ENCODE data around the gene SORL1-AS1.

SORL1-AS1 gene

DNA sequence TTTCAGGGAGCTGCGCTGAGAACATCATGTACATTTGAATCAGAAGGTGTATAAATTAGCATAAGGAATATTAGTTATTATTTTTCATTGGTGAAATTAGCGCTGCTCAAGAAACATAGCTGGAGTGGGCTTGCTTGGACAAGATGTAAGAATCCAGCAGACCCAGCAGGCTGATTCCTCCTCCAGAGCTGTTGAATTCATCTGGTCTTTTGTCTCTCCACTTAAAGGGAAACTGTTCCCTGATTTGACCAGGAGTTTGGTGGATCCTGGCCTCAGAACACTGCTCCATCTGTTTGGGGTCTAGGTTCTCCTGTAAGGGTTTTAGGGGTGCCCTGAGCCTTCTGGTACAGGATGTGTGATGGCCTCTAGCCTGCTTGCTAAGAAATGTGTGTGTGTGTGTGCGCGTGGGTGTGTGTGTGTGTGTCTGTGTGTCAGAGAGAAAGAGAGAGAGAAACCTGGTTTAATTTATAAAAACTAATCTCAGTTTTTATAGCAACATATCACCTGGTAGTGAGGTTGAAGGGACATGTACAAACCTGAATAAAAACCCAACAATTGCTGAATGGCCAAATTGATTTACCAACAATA is 9.0 kb downstream of the SORL1-AS1 start:
- TF ChIP-seq, protein P1, sequence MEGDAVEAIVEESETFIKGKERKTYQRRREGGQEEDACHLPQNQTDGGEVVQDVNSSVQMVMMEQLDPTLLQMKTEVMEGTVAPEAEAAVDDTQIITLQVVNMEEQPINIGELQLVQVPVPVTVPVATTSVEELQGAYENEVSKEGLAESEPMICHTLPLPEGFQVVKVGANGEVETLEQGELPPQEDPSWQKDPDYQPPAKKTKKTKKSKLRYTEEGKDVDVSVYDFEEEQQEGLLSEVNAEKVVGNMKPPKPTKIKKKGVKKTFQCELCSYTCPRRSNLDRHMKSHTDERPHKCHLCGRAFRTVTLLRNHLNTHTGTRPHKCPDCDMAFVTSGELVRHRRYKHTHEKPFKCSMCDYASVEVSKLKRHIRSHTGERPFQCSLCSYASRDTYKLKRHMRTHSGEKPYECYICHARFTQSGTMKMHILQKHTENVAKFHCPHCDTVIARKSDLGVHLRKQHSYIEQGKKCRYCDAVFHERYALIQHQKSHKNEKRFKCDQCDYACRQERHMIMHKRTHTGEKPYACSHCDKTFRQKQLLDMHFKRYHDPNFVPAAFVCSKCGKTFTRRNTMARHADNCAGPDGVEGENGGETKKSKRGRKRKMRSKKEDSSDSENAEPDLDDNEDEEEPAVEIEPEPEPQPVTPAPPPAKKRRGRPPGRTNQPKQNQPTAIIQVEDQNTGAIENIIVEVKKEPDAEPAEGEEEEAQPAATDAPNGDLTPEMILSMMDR (IDR thresholded peaks at IDR 0.05; ENCODE audit: low read depth, low read length, missing control alignments): no peak
- H3K4me3 ChIP-seq (ENCODE audit: low read depth, low read length): no peak overlapping the region
- in situ Hi-C loops (cut with HindIII; ENCODE audit: low pct_ligation_motif_present, low sequenced_read_pairs): no loop called here
- DNase-seq: no peak
- H3K27ac ChIP-seq: no peak overlapping the region
- no peaks in the 10 kb centered on the region for H3K36me3 ChIP-seq (replicated peaks)
- no peaks in the 10 kb centered on the region for H3K27me3 ChIP-seq (replicated peaks)

DNA sequence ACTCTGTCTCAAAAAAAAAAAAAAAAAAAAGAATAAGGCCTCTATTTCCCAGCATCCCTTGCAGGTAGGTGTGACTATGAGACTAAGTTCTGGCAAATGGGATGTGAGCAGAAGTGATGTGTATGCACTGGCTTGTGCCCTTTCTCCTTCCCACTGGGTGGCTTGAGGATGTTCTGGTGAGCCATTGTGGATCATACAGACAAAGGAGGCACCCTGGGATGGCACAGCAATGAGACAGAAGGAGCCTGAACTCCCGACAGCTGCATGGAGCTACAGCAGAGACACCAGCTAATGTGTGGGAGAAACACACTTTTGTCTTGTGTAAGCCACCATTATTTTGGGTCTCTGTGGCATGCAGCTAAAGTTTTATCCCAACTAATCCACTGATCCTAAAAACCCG is 11.2 kb downstream of the SORL1-AS1 start:
- in situ Hi-C loops (cut with HindIII; ENCODE audit: low pct_ligation_motif_present, low sequenced_read_pairs): no loop called here
- TF ChIP-seq, protein P1 (IDR thresholded peaks at IDR 0.05; ENCODE audit: low read depth, low read length, missing control alignments): no peak
- Histone ChIP-seq H3K27ac (no peak overlapping the region), H3K36me3 (replicated peaks) (no peaks in the 10 kb centered on the region), H3K27me3 (replicated peaks) (no peaks in the 10 kb centered on the region), H3K4me3 (ENCODE audit: low read depth, low read length) (no peak overlapping the region)
- no peak for DNase-seq

DNA sequence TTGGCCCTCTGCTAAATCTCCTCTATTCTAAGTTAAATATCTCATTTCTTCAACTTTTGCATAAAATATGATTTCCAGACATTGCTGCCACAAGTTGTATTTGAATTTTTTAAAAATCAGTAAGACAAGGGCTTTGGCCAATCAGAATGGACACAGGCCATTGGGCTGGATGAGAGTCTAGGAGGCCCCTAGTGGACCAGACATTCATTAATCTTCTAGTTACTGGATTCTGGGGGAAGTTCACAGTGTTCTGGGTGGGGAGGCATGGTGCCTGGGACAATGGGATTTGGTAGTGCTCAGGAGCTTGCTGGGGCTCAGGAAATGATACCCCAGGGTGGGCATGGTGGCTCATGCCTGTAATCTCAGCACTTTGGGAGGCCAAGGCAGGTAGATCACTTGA is 13.0 kb downstream of the SORL1-AS1 start:
- no peak overlapping the region for H3K27ac ChIP-seq
- TF ChIP-seq, protein P1 (IDR thresholded peaks at IDR 0.05; ENCODE audit: low read depth, low read length, missing control alignments): no peak
- H3K36me3 ChIP-seq (replicated peaks): no peaks in the 10 kb centered on the region
- DNase-seq: no peak
- no peak overlapping the region for H3K4me3 ChIP-seq (ENCODE audit: low read depth, low read length)
- peaks cover 2% of the 10 kb centered on the region for H3K27me3 ChIP-seq (replicated peaks)
- in situ Hi-C loops (cut with HindIII; ENCODE audit: low pct_ligation_motif_present, low sequenced_read_pairs): no loop called here

- in situ Hi-C loops (cut with HindIII; ENCODE audit: low pct_ligation_motif_present, low sequenced_read_pairs): no loop called here
- H3K27ac ChIP-seq: no peak overlapping the region
- TF ChIP-seq, protein P1 (IDR thresholded peaks at IDR 0.05; ENCODE audit: low read depth, low read length, missing control alignments): no peak
- no peaks in the 10 kb centered on the region for H3K36me3 ChIP-seq (replicated peaks)
- H3K4me3 ChIP-seq (ENCODE audit: low read depth, low read length): no peak overlapping the region
- peaks cover 2% of the 10 kb centered on the region for H3K27me3 ChIP-seq (replicated peaks)
- DNase-seq: no peak
These were observed 13.4 kb downstream of the SORL1-AS1 start for GRCh38 chr11:121439337-121439736.

DNA sequence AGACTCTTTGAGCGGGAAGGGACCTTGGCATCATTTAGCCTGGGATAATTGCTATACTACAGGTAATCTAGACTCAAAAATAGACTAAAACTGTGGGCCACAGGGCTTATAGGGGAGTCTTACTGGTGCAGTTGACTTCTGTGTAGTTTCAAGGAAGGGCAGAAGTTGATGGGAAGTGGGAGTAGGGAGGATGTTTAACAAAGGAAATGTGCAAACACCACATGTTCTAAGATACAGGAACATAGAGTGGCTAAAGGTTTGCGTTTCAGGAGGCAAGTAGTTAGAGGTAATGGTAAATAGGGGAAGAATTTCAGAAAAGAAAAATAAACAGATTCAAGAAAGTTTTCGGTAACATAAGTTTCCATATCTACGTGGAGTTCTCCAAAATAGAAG is 15.1 kb downstream of the SORL1-AS1 start:
- DNase-seq: no peak
- TF ChIP-seq, protein P1 (IDR thresholded peaks at IDR 0.05; ENCODE audit: low read depth, low read length, missing control alignments): no peak
- Histone ChIP-seq H3K4me3 (ENCODE audit: low read depth, low read length) (no peak overlapping the region), H3K27me3 (replicated peaks) (peaks cover 2% of the 10 kb centered on the region), H3K27ac (no peak overlapping the region), H3K36me3 (replicated peaks) (no peaks in the 10 kb centered on the region)
- in situ Hi-C loops (cut with HindIII; ENCODE audit: low pct_ligation_motif_present, low sequenced_read_pairs): no loop called here

Data from brain microvascular endothelial cell (primary cell).